Stimulated activated CD4-positive, alpha-beta T cell treated with anti-CD3 and anti-CD28 coated beads, TNF-alpha, amount 100 ng/mL, for 1 hour (primary cell): ENCODE results near the gene ACAA1.
"Not testable (repeated sequence)": the region's sequence is repeated elsewhere in the genome, so short reads cannot be mapped to it uniquely, and the experiment has no call there.

Experiments used
- DNase-seq, 3 donors: peaks; one replicate each; pipeline ENCODE4 v3.0.0-alpha.2; 2020; ENCODE audit warnings: low read depth in 3 of 3, low spot score in 1 of 3

ACAA1 gene

DNA sequence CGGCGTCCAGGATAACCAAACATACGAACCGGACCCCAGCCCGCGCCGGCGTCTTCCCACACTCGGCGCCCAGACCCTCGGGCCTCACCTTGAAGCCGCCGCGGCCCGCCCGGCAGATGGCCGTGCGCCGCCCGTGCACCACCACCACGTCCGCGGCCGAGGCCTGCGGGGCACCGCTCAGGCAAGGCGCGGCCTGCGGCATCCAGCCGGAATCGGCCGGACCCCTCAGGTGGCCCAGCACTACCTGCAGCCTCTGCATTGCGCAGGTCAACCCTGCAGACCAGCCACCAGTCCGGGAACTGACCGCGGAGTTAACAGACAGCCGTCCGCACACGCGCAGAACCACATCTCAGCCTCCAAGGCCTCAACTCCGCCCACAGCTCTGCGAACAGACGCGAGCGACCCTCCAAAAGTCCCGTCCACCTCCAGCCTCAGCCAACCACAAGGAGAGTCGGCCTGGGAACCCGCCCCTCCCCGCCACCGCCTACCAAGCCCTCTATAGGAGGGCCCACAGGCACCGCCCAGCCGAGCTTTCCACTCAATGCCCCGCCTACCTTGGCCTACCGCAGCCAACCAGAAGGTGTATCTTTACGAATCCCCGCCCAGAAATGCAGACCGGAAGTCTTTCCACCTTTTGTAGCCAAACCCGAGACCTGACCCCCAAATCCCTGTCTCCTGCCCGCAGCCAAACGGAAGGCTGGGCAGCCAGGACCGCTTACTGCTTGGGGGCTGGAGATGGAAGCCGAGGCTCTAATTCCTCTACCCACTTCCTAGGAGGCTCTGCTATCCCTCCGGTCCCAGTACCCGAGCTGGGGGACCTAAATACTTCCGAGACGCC is at the start of gene ACAA1:
Gene ACAA1 (minus strand): TSS at position 351 of the 838 bp plus-strand sequence. CDS start 92 bp downstream, at position 259.
- DNase-seq, result peak; percentile 89 to 94 (median 92)

DNA sequence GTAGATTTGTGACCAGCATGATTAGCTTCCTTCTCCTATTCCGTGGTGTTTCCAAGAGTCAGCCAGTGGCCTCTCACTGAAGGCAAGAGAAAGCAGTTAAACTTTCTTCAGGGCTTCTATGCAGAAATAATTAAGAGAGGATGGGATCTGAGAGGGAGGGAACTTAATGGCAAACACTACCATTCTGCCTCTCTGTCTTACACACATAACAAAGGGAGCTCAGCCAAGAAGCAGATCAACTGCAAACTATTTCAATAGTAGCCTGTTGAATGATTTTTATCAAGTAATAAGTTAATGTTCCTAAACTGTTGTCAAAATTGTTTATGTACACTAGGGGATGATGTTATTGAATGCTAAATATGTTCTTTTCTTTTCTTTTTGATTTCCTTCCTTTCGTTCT is 40.3 kb upstream of the ACAA1 start:
- DNase-seq, result no peak

- no peak for DNase-seq
Measured at GRCh38 chr3:38173834-38174418, 37.0 kb upstream of the ACAA1 start.

GRCh38 chr3:38171622-38172021 is 34.7 kb upstream of the ACAA1 start:
- no peak for DNase-seq

GRCh38 chr3:38170722-38171121 is 33.8 kb upstream of the ACAA1 start:
- DNase-seq, result no peak

- no peak for DNase-seq
Measured at GRCh38 chr3:38169027-38169317, 32.0 kb upstream of the ACAA1 start.

GRCh38 chr3:38168151-38169026 is 31.5 kb upstream of the ACAA1 start:
- no peak for DNase-seq

DNA sequence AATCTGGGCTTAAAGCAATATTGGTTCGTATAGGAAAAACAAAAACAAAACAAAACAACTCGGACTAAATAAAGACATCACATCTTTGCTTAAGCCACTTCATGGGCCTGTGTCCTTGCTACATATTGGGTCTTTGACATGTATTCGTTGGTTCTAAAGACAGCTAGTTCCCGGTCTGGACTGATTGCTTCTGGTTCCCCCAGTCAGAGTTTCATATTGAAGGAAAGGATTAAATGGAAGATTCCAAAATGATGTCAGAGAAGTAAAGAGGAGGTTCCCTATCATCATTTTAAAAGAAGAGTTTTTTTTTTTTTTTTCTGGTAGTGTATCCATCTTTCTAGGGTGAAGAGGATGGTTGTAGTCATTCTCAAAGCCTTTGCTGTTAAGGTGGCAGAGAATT is 30.7 kb upstream of the ACAA1 start:
- no peak for DNase-seq

DNA sequence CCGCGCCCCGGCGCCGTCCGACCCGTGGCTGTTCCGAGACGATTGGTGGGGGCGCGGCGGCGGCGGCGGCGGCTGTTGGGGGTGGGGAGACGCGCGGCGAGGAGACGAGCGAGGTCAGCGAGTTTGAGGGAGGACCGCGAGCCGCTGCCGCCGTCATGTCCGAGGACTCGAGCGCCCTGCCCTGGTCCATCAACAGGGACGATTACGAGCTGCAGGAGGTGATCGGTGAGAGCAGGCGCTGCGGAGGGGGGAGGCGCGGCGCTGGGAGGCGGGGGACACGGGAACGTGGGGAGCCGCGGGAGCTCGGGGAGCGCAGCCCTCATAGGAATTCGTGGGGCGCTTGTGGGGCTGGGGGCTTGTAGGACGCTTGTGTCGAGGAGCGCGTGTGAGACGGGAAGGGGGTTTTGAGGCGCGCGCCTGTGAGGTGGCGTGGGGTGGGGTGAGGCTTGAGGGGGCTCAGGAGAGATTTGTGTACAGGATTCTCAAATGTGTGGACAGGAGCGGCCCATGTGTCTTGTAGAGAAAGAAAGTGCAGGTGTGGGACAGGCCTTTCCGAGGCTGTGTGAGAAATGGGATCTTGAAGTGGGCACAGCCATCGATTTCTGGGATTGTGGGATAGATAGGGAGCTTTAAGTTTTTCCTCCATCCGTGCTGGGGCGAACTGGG is 28.9 kb upstream of the ACAA1 start:
- peak in 2 of 3 donors; percentile 10 to 15 for DNase-seq

DNA sequence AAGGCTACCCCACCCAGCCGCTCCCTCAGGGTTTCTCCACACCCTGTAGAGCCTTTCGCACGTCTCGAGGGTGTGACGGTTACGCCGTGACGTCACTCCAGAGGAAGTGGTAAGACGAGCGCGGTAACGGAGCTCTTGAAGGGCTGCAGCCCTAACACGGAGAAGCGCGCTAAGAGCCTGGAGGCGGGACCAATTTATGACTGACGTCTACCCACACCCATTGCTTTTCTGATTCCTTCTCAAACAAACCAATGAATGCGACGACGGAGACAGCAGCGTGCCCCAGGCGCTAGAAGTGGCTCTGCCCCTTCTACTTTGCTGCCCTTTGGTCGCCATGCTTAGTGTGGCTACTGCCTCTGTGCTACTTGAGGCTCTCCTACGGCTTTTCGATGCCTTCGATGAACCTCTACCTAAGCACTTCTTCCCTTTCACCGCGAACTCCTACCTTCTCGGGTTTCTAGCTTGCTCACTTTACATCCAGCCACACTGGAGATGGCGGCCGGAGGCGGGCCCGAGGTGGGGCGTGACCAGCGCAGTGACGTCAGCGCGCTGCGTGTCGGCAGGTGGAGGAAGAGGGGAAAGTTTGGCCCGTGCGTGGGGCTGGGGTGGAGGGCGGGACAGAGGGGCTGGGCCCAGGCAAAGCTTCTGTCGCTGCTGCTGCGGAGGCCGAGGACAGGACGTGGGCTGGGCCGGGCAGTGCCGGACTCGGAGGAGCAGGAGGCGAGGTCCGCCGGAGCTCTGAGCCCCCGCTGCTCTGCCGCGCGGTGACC is 28.2 kb upstream of the ACAA1 start, which contains the start of gene OXSR1:
Gene OXSR1 (plus strand): TSS at position 586 of the 770 bp plus-strand sequence. CDS start 340 bp downstream, outside the sequence.
- DNase-seq, result peak; percentile 89 to 91 (median 89)

- no peak for DNase-seq
Measured at GRCh38 chr3:38164643-38164951, 27.7 kb upstream of the ACAA1 start.

- no peak for DNase-seq
Measured at GRCh38 chr3:38163841-38164642, 27.1 kb upstream of the ACAA1 start.

DNA sequence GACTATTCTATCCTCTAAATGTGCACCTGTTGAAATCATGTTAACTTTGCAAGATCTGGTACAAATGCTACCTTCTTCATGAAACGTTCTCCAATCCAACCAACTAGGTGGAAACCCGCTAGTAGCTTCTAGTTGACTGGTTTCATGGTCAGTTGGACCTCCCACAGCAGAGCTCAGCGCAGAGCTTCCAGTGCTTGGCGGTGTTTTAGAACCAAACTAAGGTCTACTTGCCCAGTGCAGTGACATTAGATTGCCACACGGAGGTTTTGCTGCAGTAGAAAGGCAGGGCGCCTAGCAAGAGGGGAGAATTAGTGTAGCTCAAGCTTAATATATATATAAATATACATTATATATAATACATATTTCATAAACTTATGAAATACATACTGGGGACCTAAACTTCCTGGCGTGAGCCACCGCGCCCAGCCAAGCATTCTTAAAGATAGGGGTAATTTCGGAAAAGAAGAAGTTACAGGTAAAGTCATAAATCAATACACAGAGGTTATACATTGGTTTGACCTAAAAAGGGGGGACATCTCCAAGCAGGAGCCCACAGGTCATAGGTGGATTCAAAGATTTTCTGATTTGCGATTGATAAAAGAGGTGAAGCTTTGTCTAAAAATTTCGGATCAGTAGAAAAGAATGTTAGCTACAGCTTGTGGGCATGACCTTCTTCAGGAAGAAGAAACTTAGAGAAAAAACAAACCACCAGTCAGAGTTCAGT is 26.4 kb upstream of the ACAA1 start:
- no peak for DNase-seq

DNA sequence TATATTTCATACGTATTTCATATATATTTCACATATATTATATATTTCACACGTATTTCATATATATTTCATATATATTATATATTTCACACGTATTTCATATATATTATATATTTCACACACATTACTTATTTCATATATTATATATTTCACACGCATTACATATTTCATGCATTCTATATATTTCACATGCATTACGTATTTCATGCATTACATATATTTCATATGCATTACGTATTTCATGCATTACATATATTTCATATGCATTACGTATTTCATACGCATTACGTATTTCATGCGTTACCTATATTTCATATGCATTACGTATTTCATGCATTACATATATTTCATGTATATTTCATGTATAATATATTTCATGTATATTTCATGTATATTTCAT is 23.8 kb upstream of the ACAA1 start:
- not testable (repeated sequence) for DNase-seq

DNA sequence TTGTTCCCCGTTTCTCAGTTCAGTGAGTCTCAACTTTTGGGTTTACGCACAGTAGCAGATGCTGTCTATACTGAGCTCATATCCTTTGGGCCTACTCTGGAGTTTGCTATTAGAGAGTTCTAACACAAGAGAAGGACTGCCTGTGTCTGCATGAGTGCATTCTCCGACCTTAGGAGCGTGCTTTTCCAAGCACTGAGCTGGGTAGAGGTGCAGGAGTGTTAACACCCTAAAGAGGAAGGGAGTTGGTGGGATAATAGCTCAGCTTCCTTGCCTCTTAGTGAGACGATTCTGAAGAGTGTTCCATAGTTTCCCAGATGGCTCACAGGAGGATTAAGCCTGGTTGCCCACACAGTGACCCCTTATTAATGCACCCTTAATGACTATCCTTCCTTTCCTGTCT is 21.5 kb upstream of the ACAA1 start:
- no peak for DNase-seq

DNA sequence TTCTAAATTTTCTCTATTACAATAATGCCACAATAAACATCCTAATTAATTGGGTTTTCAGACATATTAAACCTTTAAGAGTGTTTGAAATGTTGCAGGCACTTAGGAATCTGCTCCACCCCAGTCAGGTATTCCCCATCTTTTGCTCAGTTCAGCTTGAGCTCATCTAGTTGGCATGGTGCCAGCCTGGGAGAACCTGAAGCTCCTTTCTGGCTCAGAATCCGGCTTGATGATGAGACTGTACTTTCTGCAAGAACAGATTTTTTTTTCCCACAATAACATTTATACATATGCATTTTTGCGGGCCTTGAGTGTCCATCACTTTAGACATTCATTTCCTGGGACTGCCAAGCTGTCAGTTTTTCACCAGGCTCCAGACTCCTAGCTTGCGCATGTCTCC is 20.7 kb upstream of the ACAA1 start:
- no peak for DNase-seq

DNA sequence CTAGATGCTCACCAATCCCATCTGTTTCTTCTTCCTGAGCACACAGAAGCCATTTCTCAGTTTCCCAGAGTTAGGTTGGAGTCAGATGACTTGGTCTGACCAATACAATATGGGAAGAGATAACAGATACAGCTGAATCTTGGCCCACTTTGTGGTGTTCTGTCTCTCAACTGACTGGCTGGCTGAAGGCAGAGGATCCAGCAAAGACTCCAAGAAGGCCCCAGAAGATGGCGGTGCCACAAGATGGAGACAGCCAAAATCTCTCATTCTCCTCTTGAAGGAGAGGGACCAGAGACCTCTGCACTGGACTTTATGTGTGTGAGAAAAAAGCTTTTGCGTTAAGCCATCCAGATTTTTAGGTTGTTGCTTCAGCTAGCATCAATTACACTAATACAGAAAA is 20.2 kb upstream of the ACAA1 start:
- DNase-seq, result no peak

GRCh38 chr3:38155825-38156224 is 18.9 kb upstream of the ACAA1 start:
- DNase-seq, result no peak

DNA sequence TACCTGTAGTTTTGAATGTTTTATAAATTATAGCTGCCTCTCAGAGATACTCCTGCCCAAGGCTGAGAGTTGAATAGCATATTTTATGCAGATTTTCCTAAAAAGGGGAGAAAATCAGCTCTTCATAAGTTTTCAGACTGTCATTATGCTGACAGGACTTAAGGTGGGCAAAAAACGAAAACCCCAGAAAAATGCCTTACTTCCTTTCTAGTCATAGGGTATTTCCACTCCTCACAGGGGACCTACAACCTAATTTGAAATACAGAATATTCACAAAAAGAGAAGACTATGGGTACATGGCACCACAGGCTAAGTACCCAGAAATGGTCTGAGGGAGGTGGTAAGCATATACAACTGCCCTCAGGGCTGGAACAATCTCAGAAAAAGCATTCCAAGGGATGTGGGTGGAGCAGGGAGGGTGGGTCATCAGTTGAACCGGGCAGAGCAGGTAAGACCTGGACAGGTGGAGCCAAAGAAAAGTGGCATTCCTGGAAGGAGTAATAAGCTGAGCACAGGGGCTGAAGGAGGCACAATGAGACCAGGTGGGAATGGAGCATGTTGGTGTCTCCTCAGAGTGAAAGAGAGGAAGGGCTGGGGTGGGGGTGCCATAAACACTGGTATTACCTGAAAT is 17.8 kb upstream of the ACAA1 start:
- DNase-seq, result no peak
